Fibroblast of mammary gland (primary cell): ENCODE data around the gene DSCAML1.
"Not testable (repeated sequence)": the region's sequence is repeated elsewhere in the genome, so short reads cannot be mapped to it uniquely, and the experiment has no call there.

Experiments used
- DNase-seq: peaks from one replicate; pipeline ENCODE4 v3.0.0-alpha.2; 2010; ENCODE audit warnings: low read depth
- H3K4me3 ChIP-seq: 2 replicates; pipeline ENCODE4 v1.5.1; 2011; ENCODE audit warnings: low read depth, mild to moderate bottlenecking, low read length, moderate library complexity; ENCODE audit not compliant: control insufficient read depth
- TF ChIP-seq, protein P1 (sequence below): conservative IDR thresholded peaks from 2 replicates; pipeline ENCODE4 v1.5.1; 2011; ENCODE audit warnings: low read depth, low read length, inconsistent platforms; ENCODE audit not compliant: control insufficient read depth, insufficient read depth

The DSCAML1 gene

DNA sequence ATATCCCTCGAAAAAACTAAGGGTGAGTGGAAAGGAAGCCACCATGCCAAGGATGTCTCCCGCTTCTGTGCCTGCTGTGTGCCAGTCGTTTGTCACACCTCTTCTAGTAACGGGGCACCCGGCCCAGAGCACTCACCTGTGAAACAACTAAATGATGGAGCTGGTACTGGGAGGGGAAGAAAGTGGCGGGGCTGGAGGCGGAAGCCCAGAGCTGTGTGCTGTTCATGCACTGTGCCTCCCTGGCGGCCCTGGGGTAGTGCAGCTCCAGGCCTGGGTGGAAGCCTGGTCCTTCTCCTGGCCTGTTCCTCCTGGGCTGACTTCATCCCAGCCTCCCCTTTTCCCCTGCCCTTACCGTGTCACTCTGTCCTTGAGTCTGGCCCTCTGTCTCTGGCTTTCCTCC, 339.2 kb downstream of the DSCAML1 start:
- DNase-seq: no peak
- TF ChIP-seq, protein P1, sequence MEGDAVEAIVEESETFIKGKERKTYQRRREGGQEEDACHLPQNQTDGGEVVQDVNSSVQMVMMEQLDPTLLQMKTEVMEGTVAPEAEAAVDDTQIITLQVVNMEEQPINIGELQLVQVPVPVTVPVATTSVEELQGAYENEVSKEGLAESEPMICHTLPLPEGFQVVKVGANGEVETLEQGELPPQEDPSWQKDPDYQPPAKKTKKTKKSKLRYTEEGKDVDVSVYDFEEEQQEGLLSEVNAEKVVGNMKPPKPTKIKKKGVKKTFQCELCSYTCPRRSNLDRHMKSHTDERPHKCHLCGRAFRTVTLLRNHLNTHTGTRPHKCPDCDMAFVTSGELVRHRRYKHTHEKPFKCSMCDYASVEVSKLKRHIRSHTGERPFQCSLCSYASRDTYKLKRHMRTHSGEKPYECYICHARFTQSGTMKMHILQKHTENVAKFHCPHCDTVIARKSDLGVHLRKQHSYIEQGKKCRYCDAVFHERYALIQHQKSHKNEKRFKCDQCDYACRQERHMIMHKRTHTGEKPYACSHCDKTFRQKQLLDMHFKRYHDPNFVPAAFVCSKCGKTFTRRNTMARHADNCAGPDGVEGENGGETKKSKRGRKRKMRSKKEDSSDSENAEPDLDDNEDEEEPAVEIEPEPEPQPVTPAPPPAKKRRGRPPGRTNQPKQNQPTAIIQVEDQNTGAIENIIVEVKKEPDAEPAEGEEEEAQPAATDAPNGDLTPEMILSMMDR: no peak

DNA sequence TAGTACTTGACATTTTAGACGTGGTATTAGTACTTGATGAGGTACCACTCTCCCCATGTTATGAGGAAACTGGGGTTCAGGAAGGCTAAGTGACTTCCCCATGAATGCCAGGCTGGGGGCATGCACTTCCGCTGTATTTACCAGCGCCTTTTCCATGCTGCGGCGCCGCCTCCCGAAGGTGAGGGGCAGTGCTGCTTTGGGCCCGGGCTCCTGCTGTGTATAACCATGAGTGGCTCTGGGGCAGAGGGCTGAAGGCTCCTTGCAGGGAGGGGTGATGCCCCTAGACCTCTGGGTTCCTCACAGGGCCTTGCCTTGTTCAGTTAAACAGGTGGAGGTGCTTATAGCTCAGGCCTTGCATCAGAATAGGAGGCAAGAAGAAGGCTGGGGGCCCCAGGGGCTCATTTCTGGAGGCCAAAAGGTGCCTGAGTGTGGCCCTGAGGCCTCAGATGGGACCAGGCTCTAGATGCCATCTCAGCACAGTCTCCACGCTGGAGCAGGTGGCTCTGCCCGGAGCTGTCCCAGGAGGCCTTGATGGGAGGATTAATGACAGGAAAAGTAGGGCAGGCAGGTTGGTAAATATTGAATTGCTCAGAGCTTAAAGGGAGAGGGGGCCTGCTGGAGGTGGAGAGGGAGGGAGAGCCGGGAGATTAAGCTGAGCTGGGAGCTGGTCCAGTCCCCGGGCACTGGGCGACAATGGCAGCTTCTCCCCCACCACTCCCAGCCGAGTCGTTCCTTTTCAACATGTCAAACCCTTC, 339.8 kb downstream of the DSCAML1 start:
- no peak overlapping the region for H3K4me3 ChIP-seq
- DNase-seq: no peak
- TF ChIP-seq, protein P1: no peak

More for the DNA sequence above, 339.2 kb downstream of the DSCAML1 start:
- no peak overlapping the region for H3K4me3 ChIP-seq

DNA sequence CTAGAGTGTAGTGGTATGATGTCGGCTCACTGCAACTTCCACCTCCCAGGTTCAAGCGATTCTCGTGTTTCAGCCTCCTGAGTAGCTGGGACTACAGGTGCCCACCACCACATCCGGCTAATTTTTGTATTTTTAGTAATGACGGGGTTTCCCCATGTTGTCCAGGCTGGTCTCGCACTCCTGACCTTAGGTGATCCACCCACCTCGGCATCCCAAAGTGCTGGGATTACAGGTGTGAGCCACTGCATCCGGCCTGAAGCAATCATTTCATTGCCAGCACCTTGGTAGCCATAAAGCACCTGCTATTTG, 340.3 kb downstream of the DSCAML1 start:
- DNase-seq, H3K4me3 ChIP-seq: not testable (repeated sequence)

DNA sequence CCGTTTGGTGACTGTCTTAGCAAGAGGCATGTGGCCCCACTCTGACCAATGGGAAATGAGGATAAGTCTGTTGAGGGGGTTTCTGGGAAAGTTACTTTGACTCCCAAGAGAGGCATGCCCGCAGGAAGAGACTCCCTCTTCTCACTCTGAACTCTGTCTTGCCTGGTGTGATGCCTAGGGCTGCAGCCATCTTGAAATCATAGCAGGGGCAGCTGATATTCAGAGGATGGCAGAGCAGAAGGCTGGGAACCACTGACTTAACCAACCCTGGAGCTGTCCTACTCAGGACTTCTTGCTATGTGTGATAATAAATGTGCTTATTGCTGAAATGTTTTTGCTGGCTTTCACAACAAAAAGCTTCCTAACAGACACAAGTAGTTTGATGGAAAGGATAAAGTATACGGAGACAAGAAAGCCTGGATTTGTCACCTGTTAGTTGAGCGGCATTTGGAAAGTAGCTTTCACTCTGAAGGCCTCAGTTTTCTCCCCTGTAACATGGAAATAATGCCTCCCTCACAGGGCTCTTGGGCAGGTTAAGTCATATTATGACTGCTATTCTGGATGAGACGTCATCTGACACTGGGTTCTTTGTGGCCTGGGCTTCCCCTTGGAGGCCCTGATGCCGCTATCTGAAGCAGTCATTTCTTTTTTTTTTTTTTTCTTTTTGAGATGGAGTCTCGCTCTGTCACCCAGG, 340.8 kb downstream of the DSCAML1 start:
- TF ChIP-seq, protein P1: no peak
- DNase-seq: no peak
- no peak overlapping the region for H3K4me3 ChIP-seq

DNA sequence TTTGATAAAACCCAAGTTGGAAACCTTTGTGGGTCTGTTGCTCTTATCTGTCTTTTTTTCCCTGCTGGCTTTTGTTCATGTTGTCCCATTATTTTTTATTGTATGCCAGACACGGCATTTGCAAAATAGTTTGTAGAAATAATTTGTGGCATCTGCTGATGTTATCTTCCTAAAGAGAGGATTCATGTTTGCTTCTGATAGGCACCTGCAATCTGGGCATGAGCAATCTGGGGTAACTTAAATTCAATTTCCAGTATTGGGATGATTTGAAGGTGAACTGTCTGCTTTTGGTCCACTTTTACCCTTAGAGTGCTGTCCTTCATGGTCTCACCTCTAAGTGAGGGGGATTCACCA, 342.5 kb downstream of the DSCAML1 start:
- H3K4me3 ChIP-seq: no peak overlapping the region
- no peak for DNase-seq
- TF ChIP-seq, protein P1: no peak

DNA sequence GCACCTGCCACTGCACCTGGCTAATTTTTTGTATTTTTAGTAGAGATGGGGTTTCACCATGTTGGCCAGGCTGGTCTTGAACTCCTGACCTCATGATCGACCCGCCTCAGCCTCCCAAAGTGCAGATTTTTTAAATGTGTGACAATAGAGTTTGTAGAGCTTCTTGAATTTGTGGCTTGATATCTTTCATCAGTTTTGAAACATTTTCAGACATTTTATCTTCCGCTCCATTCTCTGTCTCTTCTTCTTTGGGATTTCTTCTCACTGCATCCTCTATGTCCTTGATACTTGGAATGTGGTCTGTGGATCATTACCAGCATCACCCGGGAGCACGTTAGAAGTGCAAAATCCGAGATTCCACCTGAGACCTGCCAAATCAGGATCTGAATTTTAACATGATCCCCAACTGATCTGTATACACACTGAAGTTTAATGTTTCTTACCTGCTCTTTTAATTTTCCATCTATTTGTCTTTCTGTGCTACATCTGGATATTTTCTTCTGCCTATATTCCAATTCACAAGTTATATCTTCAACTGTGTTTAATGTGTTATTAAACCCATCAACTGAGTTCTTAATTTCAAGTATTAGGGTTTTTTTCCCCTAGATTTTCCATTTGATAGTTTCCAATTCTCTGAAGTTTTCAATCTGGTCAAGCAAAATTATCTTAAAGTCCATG, 343.0 kb downstream of the DSCAML1 start:
- TF ChIP-seq, protein P1: no peak
- no peak overlapping the region for H3K4me3 ChIP-seq
- no peak for DNase-seq

DNA sequence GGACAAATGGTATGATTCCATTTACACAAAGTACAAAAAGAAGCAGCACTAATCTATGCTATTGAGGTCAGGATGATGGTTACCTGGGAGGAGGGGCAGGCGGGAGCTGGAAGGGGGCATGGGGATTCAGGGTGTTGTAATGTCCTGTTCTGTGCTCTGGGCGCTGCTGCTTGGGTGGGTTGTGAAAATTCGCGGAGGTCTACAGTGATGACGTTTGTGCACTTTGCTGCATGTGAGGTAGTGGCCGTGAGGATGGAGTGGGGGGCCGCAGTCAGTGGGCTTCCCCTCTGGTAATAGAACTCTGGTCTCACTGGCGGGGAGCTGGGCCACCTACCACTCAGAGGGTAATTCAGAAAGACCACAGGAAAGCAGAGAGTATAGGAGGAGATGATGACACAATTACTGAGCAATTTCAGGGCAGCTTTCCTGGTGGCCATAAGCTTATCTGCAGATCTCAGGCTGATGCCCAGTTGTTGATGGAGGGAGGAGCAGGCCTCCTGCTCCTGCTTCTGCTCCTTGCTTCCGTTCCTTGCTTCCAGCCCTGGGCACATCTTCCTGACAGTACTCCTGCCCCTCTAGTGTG, 347.8 kb downstream of the DSCAML1 start:
- TF ChIP-seq, protein P1: no peak
- no peak overlapping the region for H3K4me3 ChIP-seq
- no peak for DNase-seq
